K562 (cell line): ENCODE results near the gene RCOR3. TPM values are rescaled to one million over a fixed set of nuclear protein-coding genes. Genes with fewer than 3 reads are reported as not detected.

Source experiments
- AFF1 ChIP-seq, 2 experiments: fragments of 450-650 bp; IDR thresholded peaks; 2 replicates each; pipeline ENCODE4 v1.6.1; 2018; ENCODE audit warnings: mild to moderate bottlenecking in 2 of 2, low read depth in 1 of 2; ENCODE audit not compliant: partially characterized antibody in 2 of 2
- E4F1 ChIP-seq: fragments of 250-450 bp; sonication (Bioruptor Pico); IDR thresholded peaks from 2 replicates; pipeline ENCODE4 v1.5.0; 2021; ENCODE audit warnings: mild to moderate bottlenecking, borderline replicate concordance
- HINFP ChIP-seq: fragments of 450-650 bp; conservative IDR thresholded peaks from 2 replicates; pipeline ENCODE4 v1.6.1; 2016; ENCODE audit warnings: missing genetic modification characterization, low read depth, mild to moderate bottlenecking, control low read depth, missing compliant biosample characterization
- RBM14 ChIP-seq: fragments of 200-400 bp; formaldehyde crosslinking; IDR thresholded peaks from 2 replicates; pipeline ENCODE4 v1.6.1; 2018; ENCODE audit warnings: low read depth, mild to moderate bottlenecking, low read length, moderate library complexity, borderline replicate concordance; ENCODE audit not compliant: insufficient read depth
- SMC3 ChIP-seq: conservative IDR thresholded peaks from 2 replicates; pipeline ENCODE4 v1.6.1; 2011; ENCODE audit warnings: low read depth, low read length, improper control_type of control experiment; ENCODE audit not compliant: insufficient read depth
- TCF15 ChIP-seq: fragments of 250-450 bp; sonication (Bioruptor Pico); IDR thresholded peaks from 2 replicates; pipeline ENCODE4 v1.8.0; 2022; ENCODE audit warnings: moderate library complexity, mild to moderate bottlenecking, inconsistent platforms
- XRCC4 ChIP-seq: IDR thresholded peaks from one replicate; pipeline ENCODE4 v1.6.1; 2011; ENCODE audit not compliant: insufficient read depth, insufficient read length; ENCODE audit errors: extremely low read depth
- ZC3H4 ChIP-seq: sonication (generic); formaldehyde crosslinking; IDR thresholded peaks from 2 replicates; pipeline ENCODE4 v1.9.0; 2021; ENCODE audit warnings: missing genetic modification reagents, borderline replicate concordance
- ZNF384 ChIP-seq: IDR thresholded peaks from 2 replicates; pipeline ENCODE4 v1.6.1; 2012; ENCODE audit warnings: low read depth, low read length, improper control_type of control experiment
- ZNF76 ChIP-seq: fragments of 250-450 bp; sonication (Bioruptor Pico); IDR thresholded peaks from 2 replicates; pipeline ENCODE4 v1.4.0; 2020; ENCODE audit warnings: mild to moderate bottlenecking, moderate library complexity, borderline replicate concordance
- polyA plus RNA-seq, 8 experiments: library from polyadenylated mRNA; depleted of rRNA in 4 of 8; stranded (reverse) in 5 of 8; unstranded in 3 of 8; fragments of >200 nt; fragmentation: Nextera tagmentation in 2 of 8; fragmentation: Illumina TruSeq in 1 of 8; extraction: Ambion mirVana in 2 of 8; extraction: Trizol in 1 of 8; gene quantifications; 2 replicates each; pipeline versions ENCODE4 v1.2.1 to v1.2.3, GENCODE V29; 2011 to 2014; ENCODE audit warnings: inconsistent platforms in 1 of 8, missing spikeins in 1 of 8
- total RNA-seq, 7 experiments: library from RNA; depleted of rRNA in 6 of 7; stranded (reverse); fragments of >200 nt in 6 of 7; fragmentation: Illumina TruSeq in 2 of 7; extraction: Trizol in 2 of 7; gene quantifications; 2 replicates each; pipeline versions ENCODE4 v1.2.1 to v1.2.3, GENCODE V29; 2011 to 2021; ENCODE audit warnings: low replicate concordance in 1 of 7
- TF ChIP-seq, protein P1 (sequence below): fragments of 450-650 bp; IDR thresholded peaks from 2 replicates; pipeline ENCODE4 v1.6.1; 2018; ENCODE audit not compliant: partially characterized antibody

RCOR3 gene
- total and polyA plus RNA-seq, 9 of the 15 experiments (the other 6 are each of a cell fraction or from before 2014, with no cell fraction given) = 9.7 to 42.7 (median 29.5) TPM

- TF ChIP-seq ZC3H4 (CRISPR knock-in tag) (no peak), SMC3 (peak; percentile 88), ZNF76 (no peak), HINFP (tag) (no peak), XRCC4 (no peak), RBM14 (no peak), TCF15 (peak; percentile 72; the same call in 1 of the 2 replicates), ZNF384 (0 out of 2 replicates have a peak, but pooled peaks have one; percentile 41), AFF1 (IDR thresholded peaks at IDR 0.05; ENCODE audit: low read depth in 1 of 2, partially characterized antibody in 2 of 2) (no peak), E4F1 (CRISPR knock-in tag) (no peak)
- TF ChIP-seq, protein P1, sequence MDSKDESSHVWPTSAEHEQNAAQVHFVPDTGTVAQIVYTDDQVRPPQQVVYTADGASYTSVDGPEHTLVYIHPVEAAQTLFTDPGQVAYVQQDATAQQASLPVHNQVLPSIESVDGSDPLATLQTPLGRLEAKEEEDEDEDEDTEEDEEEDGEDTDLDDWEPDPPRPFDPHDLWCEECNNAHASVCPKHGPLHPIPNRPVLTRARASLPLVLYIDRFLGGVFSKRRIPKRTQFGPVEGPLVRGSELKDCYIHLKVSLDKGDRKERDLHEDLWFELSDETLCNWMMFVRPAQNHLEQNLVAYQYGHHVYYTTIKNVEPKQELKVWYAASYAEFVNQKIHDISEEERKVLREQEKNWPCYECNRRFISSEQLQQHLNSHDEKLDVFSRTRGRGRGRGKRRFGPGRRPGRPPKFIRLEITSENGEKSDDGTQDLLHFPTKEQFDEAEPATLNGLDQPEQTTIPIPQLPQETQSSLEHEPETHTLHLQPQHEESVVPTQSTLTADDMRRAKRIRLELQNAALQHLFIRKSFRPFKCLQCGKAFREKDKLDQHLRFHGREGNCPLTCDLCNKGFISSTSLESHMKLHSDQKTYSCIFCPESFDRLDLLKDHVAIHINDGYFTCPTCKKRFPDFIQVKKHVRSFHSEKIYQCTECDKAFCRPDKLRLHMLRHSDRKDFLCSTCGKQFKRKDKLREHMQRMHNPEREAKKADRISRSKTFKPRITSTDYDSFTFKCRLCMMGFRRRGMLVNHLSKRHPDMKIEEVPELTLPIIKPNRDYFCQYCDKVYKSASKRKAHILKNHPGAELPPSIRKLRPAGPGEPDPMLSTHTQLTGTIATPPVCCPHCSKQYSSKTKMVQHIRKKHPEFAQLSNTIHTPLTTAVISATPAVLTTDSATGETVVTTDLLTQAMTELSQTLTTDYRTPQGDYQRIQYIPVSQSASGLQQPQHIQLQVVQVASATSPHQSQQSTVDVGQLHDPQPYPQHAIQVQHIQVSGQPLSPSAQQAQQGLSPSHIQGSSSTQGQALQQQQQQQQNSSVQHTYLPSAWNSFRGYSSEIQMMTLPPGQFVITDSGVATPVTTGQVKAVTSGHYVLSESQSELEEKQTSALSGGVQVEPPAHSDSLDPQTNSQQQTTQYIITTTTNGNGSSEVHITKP = no peak
Measured at GRCh38 chr1:211323156-211324063, 64.2 kb downstream of the RCOR3 start (continued).
